Measurements from ENCODE around the gene FNDC3B.

GRCh38 chr3:172201136-172201869, 161.9 kb downstream of the FNDC3B start:
- no peak for TF ChIP-seq CTCF (IDR thresholded peaks at IDR 0.05)
- no peak for TF ChIP-seq POLR2AphosphoS5 (IDR thresholded peaks at IDR 0.05; ENCODE audit: low read depth, low read length)
- TF ChIP-seq, protein P1, sequence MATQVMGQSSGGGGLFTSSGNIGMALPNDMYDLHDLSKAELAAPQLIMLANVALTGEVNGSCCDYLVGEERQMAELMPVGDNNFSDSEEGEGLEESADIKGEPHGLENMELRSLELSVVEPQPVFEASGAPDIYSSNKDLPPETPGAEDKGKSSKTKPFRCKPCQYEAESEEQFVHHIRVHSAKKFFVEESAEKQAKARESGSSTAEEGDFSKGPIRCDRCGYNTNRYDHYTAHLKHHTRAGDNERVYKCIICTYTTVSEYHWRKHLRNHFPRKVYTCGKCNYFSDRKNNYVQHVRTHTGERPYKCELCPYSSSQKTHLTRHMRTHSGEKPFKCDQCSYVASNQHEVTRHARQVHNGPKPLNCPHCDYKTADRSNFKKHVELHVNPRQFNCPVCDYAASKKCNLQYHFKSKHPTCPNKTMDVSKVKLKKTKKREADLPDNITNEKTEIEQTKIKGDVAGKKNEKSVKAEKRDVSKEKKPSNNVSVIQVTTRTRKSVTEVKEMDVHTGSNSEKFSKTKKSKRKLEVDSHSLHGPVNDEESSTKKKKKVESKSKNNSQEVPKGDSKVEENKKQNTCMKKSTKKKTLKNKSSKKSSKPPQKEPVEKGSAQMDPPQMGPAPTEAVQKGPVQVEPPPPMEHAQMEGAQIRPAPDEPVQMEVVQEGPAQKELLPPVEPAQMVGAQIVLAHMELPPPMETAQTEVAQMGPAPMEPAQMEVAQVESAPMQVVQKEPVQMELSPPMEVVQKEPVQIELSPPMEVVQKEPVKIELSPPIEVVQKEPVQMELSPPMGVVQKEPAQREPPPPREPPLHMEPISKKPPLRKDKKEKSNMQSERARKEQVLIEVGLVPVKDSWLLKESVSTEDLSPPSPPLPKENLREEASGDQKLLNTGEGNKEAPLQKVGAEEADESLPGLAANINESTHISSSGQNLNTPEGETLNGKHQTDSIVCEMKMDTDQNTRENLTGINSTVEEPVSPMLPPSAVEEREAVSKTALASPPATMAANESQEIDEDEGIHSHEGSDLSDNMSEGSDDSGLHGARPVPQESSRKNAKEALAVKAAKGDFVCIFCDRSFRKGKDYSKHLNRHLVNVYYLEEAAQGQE (IDR thresholded peaks at IDR 0.05; ENCODE audit: insufficient read depth in 1 of 2, low read depth in 2 of 2, low read length in 1 of 2), result no peak
